OCI-LY3 (cell line): ENCODE measurements around the gene RBBP8NL.

Experiments
- CTCF ChIP-seq: fragments of 200-600, 300-600 bp; sonication (generic); IDR thresholded peaks from 2 replicates; pipeline ENCODE4 v1.5.1; 2014; ENCODE audit warnings: antibody characterized with exemption, low read length, low read depth
- EZH2phosphoT487 ChIP-seq: fragments of 200-600 bp; shearing (Covaris generic); IDR thresholded peaks from 2 replicates; pipeline ENCODE4 v1.6.1; 2018; ENCODE audit warnings: antibody characterized with exemption, mixed run types, low read depth

- TF ChIP-seq CTCF (no peak), EZH2phosphoT487 (no peak)
Observed at GRCh38 chr20:62457098-62457497, 29.8 kb upstream of the RBBP8NL start.
